Erythroblast (primary cell): ENCODE data around the gene AMD1.
"Not testable (repeated sequence)": the region's sequence is repeated elsewhere in the genome, so short reads cannot be mapped to it uniquely, and the experiment has no call there.

Experiments used
- GATA1 ChIP-seq: IDR thresholded peaks from 2 replicates; pipeline ENCODE4 v1.6.1; 2011; ENCODE audit warnings: low read depth, mild to moderate bottlenecking, control low read depth, low read length, moderate library complexity
- POLR2A ChIP-seq: IDR thresholded peaks from 2 replicates; pipeline ENCODE4 v1.6.1; 2011; ENCODE audit warnings: mild to moderate bottlenecking, low read length

- TF ChIP-seq POLR2A, GATA1: not testable (repeated sequence)
Observed at GRCh38 chr6:110835751-110836150, 38.8 kb upstream of the AMD1 start.
